Stimulated activated CD8-positive, alpha-beta memory T cell treated with anti-CD3 and anti-CD28 coated beads, Interleukin-2, amount 100 ng/mL, for 1 hour (primary cell): ENCODE data around the gene OR2D2.
"Not testable (repeated sequence)": the region's sequence is repeated elsewhere in the genome, so short reads cannot be mapped to it uniquely, and the experiment has no call there.

Experiments
- DNase-seq, 2 donors: peaks; one replicate each; pipeline ENCODE4 v3.0.0-alpha.2; 2020; ENCODE audit warnings: low read depth in 2 of 2

OR2D2 gene

DNA sequence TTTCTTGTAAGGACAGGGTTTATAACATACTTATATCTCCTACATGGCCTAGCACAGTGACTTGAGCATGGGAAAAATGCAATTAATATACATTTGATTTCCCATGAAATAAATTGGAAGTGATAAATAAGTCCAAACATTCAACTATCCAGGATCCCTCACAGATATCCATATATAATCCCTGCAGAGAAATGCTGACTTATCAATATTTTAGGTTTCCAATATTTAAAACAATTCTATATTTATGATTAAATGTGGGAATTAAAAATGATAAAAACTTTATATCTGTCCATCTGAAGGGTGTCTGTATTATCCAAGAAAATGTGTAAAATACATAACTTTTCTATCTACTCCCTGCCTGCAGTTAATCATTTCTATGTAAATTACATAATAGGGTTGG, 9.5 kb downstream of the OR2D2 start:
- no peak for DNase-seq

DNA sequence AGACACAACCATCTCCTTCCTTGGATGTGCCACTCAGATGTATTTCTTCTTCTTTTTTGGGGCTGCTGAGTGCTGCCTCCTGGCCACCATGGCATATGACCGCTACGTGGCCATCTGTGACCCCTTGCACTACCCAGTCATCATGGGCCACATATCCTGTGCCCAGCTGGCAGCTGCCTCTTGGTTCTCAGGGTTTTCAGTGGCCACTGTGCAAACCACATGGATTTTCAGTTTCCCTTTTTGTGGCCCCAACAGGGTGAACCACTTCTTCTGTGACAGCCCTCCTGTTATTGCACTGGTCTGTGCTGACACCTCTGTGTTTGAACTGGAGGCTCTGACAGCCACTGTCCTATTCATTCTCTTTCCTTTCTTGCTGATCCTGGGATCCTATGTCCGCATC, 15.4 kb downstream of the OR2D2 start:
- no peak for DNase-seq

DNA sequence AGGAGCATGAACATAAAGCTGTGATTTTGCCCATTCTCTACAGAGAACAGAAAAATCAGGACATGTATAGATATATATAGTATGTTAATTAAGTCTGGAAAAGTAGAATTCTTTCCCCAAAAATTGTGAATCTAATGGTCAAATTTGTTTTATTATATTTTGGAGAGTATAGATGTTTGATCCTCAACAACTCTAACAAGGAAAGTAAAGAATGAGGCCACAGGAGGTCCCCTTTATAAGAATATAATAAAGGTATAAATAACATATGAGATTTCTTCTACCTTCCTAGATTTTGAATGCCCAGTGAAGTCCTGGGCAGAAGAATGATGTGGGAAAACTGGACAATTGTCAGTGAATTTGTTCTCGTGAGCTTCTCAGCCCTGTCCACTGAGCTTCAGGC, 16.0 kb downstream of the OR2D2 start, which contains the start of gene OR10A4:
Gene OR10A4, plus strand, starts transcription at position 301 of the 400 bp plus-strand sequence. Its CDS starts 23 bp downstream, at position 324.
- no peak for DNase-seq

DNA sequence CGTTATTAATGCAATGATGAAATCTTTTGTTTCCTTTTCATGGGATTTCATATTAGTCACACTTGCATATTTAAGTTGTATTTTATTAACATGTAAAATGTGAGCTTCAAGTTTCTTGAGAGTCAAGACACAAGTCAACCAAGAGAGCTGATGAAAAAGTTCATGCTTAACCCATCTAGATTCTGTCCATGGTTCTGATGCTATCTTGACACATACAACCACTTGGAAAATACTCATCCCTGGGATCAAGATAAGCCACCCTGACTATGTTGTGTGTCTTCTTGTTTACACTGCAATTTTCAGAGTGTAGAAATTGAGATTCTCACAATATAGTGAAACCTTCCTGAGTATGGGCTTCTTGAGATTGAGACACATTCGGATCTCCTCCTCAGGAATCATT, 16.5 kb downstream of the OR2D2 start:
- no peak for DNase-seq

DNA sequence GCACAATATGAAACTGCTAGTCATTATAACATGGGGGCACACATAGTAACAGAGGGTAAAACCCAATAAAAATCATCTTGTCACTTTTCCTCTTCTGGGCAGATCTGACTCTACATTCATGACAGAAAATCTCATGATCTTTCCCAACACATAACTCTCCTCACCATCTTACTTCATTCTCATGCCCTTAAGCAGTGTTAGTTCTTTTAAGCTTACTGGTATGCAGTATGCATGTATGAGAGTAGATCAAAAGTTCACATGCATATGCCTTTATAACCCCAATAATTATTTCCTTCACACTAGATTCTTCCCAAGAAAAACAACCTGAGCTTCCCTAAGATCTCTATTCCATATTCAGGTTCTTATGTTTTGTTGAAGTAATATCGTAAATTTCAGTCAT, 21.0 kb downstream of the OR2D2 start:
- DNase-seq = no peak

DNA sequence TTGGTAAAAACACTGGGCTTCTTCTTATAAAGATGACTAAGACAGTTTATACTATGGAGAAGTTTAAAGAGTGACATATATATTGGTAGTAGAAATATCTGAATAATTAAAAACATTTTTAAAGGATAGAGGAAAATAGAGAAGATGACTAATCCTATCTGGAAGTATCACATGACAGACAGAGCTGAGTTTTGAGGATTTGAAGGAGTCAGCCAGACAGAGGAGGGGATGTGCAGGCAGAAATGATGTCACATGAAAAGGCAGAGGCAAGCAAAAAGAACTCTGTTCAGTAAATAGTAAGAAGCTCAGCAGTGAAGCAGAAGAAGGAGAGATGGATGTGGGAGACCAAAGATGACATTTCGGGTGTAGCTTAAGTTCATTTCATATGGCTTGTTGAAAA, 27.9 kb downstream of the OR2D2 start:
- no peak for DNase-seq

DNA sequence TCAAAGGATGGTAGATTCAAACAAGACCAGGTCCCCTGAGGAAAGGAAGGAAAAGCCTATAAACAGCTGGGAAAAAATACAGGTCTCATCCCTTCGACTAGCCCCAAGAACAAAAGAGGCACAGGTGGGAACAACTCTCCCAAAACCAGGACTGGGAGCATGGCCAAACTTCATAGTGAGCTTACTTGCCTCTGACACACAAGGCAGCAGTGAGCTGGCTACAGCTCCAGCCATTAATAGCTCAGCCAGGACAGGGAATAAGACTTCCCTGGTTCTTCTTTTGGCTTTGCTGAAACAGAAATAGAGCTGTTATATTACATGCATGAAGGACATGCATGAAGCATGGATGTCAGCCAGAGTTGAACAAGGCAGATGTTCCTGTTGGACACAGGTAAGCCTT, 29.3 kb downstream of the OR2D2 start, which contains the start of gene OR10A2:
Gene OR10A2, plus strand, starts transcription at position 97 of the 400 bp plus-strand sequence. CDS start 6,698 bp downstream, outside the sequence.
- no peak for DNase-seq

DNA sequence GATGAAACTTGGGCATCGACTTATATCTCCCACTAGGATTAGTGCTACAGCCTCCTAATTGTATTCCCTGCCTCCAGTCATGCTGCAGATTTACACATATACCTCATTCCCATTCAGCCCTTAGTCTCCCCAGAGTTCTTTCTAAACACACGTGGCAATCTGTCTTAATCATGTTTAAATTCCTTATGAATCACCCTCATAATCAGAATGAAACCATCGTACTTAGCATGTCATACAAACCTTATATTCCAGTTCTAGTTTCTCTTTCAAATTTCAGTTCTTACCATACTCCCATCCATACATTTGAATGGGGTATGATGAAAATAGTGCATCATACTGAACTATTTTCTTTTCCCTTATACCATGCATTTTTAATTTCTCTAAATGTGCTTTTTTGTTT, 35.4 kb downstream of the OR2D2 start:
- DNase-seq = no peak

DNA sequence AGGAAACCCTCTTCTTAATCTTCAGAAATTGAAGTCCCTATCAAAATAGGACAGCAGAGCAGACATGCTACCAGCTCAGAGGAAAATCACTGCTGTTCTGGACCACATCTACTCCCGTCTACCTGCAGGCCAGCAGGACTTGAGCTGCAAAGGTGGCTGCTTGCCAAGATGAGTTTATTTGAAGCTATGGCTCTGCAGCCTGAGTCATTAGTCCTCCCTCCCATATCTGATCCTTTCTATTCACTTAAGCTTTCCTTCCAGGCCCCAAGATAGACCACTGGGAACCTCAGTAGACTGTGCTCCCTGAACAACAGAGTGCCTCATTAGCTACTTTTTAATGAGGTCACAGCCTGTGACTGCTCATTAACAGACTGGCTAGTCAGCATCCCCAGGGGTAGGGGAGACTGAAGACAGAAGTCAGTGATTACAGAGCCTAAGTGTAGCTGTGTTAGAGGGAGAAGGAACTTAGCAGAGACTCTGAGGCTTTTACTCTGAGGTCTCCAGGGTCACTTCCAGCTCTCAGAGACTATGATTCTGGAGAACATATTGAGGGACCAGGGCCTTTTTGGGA, 36.2 kb downstream of the OR2D2 start:
- DNase-seq = no peak

DNA sequence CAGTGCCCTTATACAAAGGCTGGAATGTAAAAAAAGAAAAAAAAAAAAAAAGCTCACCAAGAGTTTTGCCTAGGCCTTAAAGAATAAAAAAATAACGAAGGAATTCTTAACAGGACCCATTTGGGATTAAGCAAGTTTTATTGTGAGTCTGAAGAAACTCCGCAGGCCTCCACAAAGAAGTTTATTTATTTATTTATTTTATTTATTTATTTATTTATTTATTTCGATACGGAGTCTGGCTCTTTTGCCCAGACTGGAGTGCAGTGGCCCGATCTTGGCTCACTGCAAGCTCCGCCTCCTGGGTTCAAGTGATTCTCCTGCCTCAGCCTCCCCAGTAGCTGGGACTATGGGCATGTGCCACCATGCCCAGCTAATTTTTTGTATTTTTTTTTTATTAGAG, 37.5 kb downstream of the OR2D2 start:
- DNase-seq = not testable (repeated sequence)

DNA sequence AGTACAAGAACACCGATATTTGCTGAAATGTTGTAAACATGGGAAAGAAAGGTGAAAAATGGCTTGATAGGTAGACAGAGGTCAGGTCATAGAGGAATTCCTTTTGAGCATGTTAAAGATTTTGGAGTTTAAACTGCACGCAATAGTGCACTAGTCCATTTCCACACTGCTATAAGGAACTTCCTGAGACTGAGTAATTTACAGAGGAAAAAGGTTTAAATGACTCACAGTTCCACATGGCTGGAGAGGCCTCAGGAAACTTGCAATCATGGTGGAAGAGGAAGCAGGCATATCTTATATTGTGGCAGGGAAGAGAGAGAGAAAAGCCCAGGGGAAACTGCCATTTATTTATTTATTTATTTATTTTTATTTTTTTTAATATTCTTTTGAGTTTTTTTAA, 41.8 kb downstream of the OR2D2 start:
- no peak for DNase-seq

DNA sequence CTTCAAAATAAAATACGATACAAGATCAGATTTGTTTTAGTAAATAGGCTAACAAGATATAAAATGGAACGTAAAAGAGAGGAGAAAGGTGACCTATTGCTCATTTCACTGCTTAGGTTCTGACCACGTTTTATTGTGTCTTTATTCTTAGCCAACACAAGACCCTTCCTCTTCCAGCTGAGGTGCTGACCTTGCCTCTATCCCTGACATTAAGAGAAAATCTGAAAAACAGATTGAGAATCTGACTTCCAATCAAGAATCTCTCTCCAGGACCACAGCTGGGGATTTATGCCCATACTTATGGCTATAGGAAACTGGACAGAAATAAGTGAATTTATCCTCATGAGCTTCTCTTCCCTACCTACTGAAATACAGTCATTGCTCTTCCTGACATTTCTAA, 46.9 kb downstream of the OR2D2 start, which contains the start of gene OR10A5:
Gene OR10A5, plus strand, starts transcription at position 301 of the 400 bp plus-strand sequence. Its CDS starts 0 bp downstream, at position 301.
- no peak for DNase-seq

DNA sequence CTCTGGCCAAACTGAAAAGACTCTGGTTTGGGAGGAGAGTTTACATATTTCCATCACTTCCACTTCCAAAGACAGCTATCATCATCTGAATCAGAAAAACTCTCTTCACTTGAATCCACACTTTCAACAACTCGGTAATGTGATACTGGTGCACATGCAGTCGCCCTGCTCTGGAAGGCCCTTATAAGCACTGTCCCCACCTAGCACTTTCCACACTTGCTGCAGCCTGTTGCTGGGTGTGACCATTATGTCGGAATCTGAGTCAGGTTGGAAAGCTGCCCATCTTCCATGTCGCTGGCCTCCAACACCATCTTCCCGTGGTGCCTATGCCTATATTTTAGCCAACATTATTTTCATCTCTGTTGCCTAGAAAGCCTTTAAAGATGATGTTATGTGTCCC, 47.9 kb downstream of the OR2D2 start:
- no peak for DNase-seq

DNA sequence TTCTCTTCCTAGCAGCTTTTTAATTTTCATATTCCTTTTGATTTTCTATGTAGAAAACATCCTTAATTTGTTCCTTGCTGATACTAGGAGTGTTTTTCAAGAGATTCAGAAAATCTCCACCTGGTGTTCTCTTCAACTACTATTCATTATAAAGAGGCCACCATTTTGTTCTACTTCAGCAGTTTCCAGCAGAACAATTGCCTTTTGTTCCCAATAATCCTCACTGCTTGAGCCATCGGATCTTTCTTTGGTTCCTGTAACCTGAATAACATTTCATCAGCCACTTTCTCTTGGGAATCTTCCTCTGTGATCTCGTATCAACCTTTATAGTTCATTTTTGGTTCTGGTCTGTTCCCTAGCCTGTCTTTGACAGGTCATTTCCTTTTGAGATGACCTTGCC, 48.6 kb downstream of the OR2D2 start:
- no peak for DNase-seq

DNA sequence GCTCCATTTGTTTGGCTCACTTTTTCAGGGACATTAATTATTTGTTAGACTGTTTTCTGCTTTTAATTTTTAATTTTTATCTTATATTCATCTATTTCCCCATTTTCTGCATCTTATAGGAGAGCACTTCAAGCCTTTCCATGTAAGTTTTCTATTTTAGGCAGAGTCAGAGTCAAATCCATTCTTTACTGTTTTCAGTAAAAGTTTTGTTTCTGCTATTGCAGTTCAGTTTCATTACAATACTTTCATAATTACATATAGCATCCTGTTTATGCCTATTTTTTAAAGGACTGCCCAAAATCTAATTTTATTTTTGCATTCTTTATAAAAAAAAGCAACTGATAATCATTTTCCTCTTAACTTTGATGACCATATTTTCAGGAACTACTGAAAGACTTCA, 50.6 kb downstream of the OR2D2 start:
- DNase-seq = no peak
